Measurements from ENCODE around the gene SMC1B. TPM values are rescaled to one million over a fixed set of nuclear protein-coding genes. Genes with fewer than 3 reads are reported as not detected.
"Not testable (repeated sequence)": the region's sequence is repeated elsewhere in the genome, so short reads cannot be mapped to it uniquely, and the experiment has no call there.

Gene SMC1B
- total RNA-seq, 1 donor from 2014 or later, result not detected

- no peaks in the 10 kb centered on the region for H3K36me3 ChIP-seq (ENCODE audit: control insufficient read depth, insufficient read depth, low read length)
- FAIRE-seq, result no peak
- TF ChIP-seq, protein P1, sequence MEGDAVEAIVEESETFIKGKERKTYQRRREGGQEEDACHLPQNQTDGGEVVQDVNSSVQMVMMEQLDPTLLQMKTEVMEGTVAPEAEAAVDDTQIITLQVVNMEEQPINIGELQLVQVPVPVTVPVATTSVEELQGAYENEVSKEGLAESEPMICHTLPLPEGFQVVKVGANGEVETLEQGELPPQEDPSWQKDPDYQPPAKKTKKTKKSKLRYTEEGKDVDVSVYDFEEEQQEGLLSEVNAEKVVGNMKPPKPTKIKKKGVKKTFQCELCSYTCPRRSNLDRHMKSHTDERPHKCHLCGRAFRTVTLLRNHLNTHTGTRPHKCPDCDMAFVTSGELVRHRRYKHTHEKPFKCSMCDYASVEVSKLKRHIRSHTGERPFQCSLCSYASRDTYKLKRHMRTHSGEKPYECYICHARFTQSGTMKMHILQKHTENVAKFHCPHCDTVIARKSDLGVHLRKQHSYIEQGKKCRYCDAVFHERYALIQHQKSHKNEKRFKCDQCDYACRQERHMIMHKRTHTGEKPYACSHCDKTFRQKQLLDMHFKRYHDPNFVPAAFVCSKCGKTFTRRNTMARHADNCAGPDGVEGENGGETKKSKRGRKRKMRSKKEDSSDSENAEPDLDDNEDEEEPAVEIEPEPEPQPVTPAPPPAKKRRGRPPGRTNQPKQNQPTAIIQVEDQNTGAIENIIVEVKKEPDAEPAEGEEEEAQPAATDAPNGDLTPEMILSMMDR (IDR thresholded peaks at IDR 0.05; ENCODE audit: insufficient read depth, low read length, severe bottlenecking), result no peak
- no peak for DNase-seq (ENCODE audit: low read depth)
- no peak overlapping the region for H3K4me3 ChIP-seq (ENCODE audit: low read depth, low read length)
- H3K27me3 ChIP-seq (ENCODE audit: control insufficient read depth, insufficient read depth, low read length), result peaks cover 2% of the 10 kb centered on the region
Measured at GRCh38 chr22:45295492-45295891, 117.9 kb downstream of the SMC1B start.

GRCh38 chr22:45295004-45295403, 118.4 kb downstream of the SMC1B start:
- not testable (repeated sequence) for FAIRE-seq; H3K36me3 ChIP-seq (ENCODE audit: control insufficient read depth, insufficient read depth, low read length); H3K27me3 ChIP-seq (ENCODE audit: control insufficient read depth, insufficient read depth, low read length); H3K4me3 ChIP-seq (ENCODE audit: low read depth, low read length); DNase-seq (ENCODE audit: low read depth)

Other genes starting within 250 kb of the SMC1B start
- gene NUP50, start 249.7 kb downstream of the SMC1B start, total RNA-seq, result 66.6 and 74.2 TPM in 2 replicates
- gene KIAA0930, start 172.7 kb downstream of the SMC1B start, total RNA-seq, result 72.1 and 78.5 TPM in 2 replicates
- gene UPK3A, start 128.7 kb downstream of the SMC1B start, total RNA-seq, result not detected in 2 replicates
- gene FAM118A, start 103.7 kb downstream of the SMC1B start, total RNA-seq, result 16.3 and 28.2 TPM in 2 replicates
- gene RIBC2, start 94 bp upstream of the SMC1B start, total RNA-seq, result 0.26 TPM in 1 of 2 replicates, not detected in the other
- 18.2 and 25.2 TPM in 2 replicates for gene FBLN1, start 89.3 kb upstream of the SMC1B start, total RNA-seq

All from bronchial epithelial cell (primary cell).